Measurements from ENCODE around the gene FBXL13.
"Not testable (repeated sequence)": the region's sequence is repeated elsewhere in the genome, so short reads cannot be mapped to it uniquely, and the experiment has no call there.

The FBXL13 gene

DNA sequence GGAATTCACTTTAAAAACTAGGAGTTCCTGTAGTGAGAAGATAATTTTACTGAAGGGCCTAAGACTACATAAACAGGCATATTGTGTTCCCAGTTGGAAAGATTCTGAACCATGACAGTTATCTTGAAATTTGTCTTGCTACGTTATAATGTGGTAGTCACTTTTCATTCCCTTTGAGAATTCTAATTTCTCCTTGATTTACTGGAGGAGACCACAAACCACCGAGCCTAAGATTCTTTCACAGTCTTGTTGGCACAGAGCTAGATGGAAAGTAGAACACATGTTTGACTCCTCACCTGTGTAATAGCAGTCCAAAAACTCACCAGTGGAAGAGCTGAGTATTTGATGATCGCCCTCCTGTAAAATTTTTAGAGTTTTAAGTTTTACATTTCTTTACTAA, 5.2 kb upstream of the FBXL13 start:
- no peak for DNase-seq (ENCODE audit: low spot score)
- no peak for FAIRE-seq

DNA sequence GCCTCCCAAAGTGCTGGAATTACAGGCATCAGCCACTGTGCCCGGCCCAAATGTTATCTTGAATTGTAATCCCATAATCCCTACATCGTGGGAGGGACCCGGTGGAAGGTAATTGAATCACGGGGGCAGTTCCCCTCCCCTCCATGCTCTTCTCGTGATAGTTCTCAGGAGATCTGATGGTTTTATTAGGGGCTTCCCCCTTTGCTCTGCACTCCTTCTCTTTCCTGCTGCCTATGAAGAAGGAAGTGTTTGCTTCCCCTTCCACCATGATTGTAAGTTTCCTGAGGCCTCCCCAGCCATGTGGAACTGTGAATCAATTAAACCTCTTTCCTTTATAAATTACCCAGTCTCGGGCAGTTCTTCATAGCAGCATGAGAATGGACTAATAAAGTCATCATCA, 3.6 kb upstream of the FBXL13 start:
- FAIRE-seq = not testable (repeated sequence)

DNA sequence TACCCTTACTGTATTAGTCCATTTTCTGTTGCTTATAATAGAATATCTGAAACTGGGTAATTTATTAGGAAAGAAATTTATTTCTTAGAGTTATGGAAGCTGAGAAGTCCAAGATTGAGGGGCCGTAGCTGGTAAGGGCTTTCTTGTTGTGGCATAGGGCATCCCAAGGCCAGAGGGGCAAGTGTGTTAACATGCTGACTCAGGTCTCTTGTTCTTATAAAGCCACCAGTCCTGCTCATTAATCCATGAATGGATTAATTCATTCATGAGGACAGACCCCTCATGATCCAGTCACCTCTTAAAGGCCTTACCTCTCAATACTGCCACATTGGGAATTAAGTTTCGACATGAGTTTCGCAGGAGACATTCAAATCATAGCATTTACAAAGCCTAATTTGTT, 2.7 kb upstream of the FBXL13 start:
- DNase-seq (ENCODE audit: low spot score) = no peak
- FAIRE-seq = no peak

More for the DNA sequence above, 3.6 kb upstream of the FBXL13 start:
- not testable (repeated sequence) for DNase-seq (ENCODE audit: low spot score)

DNA sequence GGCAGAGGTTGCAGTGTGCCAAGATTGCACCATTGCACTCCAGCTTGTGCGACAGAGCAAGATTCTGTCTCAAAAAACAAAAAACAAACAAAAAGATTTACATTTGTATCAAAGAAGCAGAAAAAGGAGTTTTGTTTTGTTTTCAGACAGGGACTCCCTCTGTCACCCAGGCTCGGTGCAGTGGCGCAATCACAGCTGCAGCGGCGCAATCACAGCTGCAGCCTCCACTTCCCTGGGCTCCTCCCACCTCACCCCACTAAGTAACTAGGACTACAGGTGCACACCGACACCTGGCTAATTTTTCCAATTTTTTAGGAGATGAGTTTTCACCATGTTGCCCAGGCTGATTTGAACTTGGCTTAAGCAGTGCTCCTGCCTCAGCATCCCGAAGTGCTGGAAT, 2.2 kb upstream of the FBXL13 start:
- DNase-seq (ENCODE audit: low spot score) (no peak), FAIRE-seq (no peak)

DNA sequence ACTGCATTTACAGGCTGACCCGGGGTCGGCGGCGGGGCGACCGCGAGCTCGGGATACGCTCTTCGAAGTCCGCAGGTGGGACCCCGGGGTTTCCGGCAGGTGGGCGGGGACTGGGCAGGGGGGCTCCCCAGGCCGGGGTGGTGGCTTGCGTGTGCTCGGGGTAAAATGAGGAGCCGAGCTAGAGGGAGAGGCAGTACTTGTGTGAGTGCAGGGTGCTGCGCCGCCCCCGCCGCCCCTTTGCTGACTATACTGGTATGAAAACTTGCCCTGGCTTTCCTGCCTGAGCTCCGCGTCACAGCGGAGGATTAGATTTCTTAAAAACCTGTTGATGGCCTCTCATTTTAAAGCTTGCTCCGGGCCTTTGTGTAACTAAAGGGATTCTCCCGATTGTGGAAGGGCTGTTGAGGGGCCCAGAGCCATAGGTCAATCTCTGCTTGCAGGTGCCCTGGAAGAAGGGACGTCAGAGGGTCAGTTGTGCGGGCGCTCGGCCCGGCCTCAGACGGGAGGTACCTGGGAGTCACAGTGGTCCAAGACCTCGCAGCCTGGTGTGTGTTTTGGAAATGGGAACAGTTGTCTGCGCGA, 832 bp upstream of the FBXL13 start:
- DNase-seq (ENCODE audit: low spot score) = peak; percentile 41
- FAIRE-seq = no peak

DNA sequence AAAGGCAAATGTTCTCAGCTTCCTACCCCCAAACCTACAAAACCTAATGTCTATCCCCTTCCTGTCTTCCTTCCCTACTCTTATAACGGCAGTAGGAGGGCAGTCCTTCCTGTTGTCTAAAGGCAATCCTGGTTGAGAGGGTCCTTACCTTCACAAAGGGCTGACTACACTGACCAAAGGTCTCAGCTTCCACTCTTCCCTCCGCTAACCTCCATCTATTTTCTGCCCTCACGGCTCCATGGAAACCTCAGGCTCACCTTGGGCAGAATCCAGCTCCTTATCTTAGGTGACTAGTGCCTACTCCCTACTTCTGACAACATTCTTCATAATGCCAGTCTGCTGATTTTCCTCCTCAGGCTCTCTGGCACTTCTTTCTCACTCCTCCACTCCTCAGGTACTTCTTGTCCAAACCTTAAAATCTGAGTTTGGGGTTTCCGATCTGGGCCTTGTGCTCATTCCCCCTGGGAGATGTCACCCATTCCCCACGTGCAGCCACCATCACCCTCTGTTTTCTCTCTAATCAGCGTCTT, 542 bp downstream of the FBXL13 start:
- FAIRE-seq (no peak), DNase-seq (ENCODE audit: low spot score) (peak; percentile 46)

DNA sequence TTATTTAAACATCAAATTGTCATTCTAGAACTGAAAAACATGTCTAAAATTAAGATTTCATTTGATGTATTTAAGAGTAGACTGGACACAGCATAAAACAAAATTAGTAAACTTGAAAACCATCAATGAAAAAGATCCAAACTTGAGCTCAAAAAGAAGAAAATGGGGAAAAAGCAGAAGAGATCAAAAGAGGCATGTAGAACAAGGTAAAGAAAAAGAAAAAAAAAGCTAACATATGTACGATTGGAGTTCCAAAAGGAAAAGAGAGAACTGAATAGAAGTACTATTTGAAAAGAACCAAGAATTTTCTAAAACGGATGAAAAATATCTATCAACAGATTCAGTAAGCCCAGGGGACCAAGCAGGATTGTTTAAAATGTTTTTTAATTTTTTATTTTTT, 3.6 kb downstream of the FBXL13 start:
- FAIRE-seq (no peak), DNase-seq (ENCODE audit: low spot score) (no peak)

DNA sequence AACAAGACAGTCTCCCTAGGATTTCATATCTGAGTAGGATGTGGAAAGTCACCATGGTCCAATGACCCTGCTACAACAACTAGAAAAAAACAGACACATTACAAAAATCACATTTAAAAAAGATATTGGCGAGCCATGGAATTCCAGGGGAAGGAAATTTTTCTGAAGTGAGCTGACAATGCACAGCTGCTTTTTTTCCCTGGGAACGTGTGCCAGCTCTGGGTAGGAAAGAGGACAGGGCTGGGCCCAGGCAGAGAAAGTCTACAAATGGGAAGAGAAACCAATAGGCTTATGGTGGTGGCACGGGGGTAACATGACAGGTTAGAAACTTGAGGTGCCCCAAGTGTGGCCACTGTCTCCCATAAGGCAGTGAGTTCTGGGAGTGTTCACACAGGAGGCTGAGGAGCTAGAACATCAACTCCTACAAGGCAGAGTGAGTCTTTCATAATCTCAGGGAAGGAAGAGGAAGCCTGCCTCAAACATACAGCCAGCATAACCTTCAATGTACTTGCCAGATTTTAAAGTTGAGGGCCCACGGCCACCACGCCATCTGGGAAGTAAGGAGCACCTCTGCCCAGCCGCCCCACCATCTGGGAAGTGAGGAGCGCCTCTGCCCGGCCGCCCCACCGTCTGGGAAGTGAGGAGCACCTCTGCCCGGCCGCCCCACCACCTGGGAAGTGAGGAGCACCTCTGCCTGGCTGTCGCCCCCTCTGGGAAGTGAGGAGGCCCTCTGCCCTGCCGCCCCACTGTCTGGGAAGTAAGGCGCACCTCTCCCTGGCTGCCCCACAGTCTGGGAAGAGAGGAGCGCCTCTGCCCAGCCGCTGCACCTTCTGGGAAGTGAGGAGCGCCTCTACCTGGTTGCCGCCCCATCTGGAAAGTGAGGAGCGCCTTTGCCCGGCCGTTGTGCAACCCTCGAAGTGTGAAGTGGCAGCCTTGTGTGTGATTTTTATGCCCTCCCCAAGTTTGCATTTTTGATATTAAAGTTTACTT, 5.9 kb downstream of the FBXL13 start:
- FAIRE-seq (no peak), DNase-seq (ENCODE audit: low spot score) (no peak)

DNA sequence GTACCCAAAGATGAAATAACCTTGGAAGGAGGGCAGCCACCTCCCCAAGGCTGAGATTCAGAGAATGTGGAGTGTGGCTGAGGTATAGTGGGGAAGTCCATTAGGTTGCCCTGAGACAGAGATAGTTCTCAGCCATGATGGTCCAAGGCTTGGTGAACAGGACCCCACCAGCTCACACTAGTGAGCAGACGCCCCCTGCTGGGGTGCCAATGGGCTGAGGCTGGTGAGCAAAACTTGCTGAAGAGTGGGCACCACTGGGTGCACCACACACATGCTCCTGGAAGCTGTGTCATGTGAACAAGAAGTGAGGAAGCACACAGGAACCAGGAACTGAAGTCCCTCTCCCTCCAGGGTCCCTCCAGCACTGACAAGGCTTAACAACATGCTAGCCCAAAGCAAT, 8.9 kb downstream of the FBXL13 start:
- DNase-seq (ENCODE audit: low spot score) (no peak), FAIRE-seq (no peak)

DNA sequence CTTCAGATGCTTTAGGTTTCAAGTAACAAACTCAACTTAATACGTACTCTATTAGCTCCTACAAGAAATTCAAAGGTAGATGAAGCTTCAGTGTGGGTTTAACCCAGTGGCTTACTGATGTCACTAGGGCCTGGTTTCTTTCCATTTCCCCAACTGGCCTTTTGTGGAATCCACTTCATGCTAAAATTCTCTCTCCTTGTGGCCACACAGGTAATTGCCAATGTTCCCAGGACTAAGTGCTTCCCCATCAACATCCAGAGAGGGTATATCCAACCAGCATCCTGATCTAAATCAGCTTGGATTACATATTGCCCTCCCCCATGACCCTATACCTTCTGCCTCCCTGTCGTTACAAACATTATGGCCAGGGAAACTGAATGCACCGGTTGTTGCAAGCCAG, 10.7 kb downstream of the FBXL13 start:
- FAIRE-seq = no peak
- DNase-seq (ENCODE audit: low spot score) = no peak

DNA sequence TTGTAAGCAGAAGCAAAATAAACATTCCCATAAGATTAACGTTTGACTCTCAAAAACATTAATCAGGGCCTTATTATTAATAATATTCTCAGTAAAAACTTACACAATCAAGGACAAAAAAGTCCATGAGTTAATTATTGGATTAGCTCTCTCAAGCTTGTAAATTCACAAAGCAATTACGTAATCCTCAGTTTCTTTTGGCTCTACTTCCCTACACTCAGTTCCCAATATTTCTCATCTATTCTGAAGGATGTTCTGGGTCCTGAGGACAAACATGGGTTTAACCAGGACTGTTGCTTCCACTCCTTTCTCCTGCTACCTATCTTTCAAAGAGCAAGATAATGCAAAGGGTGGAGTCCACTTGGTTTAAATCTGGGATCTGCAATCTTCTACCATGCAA, 15.1 kb downstream of the FBXL13 start:
- DNase-seq (ENCODE audit: low spot score) (no peak), FAIRE-seq (peak; percentile 8)

DNA sequence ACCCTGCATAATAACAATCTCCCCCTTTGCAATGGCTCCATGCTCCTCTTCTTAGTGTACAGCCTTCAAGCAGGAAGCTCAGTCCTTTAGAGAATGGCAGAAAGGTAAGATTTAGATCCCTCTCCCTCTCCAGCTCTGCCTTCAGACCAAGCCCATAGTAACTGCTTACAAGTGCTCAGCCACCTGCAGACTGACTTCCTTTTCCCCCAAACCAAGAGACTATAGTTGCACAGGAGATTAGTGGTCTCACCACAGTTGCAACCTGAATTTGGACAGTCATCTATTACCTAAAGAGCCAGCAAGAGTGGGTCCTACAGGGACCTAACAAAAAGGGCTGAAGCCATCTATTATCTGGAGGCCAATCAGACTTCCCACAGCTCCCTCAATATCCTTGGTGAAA, 16.5 kb downstream of the FBXL13 start:
- FAIRE-seq (no peak), DNase-seq (ENCODE audit: low spot score) (no peak)

DNA sequence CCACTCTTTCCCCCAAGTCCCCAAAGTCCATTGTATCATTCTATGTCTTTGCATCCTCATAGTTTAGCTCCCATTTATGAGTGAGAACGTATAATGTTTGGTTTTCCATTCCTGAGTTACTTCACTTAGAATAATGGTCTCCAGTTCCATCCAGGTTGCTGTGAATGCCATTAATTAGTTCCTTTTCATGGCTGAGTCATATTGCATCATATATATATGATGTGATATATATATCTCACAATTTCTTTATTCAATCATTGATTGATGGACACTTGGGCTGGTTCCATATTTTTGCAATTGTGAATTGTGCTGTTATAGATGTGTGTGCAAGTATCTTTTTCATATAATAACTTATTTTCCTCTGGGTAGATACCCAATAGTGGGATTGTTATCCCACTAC, 18.6 kb downstream of the FBXL13 start:
- not testable (repeated sequence) for FAIRE-seq; DNase-seq (ENCODE audit: low spot score)

DNA sequence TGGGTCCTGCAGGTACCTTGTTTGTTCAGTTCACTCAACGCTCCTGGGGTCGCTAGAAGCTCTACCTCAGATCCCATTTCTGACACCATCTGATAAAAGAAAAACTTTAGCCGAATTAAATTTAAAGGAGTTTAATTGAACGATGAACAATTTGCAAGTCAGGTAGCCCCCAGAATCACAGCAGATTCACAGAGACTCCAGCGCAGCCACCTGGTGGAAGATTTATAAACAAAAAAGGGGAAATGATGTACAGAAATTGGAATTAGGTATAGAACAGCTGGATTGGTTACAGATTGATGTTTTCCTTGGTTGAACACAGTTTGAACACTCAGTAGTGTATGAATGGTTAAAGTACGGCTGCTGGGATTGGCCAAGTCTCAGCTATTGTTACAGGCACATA, 23.1 kb downstream of the FBXL13 start:
- no peak for FAIRE-seq
- no peak for DNase-seq (ENCODE audit: low spot score)

DNA sequence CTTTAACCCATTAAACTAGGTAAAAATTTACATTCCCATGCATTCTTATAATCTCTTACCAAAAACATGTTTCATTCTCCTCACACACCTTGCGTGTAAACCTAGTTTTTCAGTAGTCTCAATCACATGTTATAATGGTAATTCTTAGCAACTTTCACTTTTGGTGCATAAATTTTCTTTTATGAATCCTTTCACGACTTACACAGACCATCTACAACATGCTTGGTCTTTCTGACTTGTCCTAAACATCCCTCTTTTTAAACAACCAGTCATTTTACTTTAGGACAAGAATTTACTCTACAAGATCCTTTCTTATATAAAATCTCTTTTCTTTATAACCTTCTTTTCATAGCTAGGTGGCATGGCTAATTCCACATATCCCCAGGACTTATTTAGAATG, 25.8 kb downstream of the FBXL13 start:
- FAIRE-seq (no peak), DNase-seq (ENCODE audit: low spot score) (no peak)

DNA sequence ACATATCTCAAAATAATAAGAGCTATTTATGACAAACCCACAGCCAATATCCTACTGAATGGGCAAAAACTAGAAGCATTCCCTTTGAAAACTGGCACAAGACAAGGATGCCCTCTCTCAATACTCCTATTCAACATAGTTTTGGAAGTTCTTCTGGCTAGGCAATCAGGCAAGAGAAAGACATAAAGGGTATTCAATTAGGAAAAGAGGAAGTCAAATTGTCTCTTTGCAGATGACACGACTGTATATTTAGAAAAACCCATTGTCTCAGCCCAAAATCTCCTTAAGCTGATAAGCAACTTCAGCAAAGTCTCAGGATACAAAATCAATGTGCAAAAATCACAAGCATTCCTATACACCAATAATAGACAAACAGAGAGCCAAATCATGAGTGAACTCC, 32.8 kb downstream of the FBXL13 start:
- not testable (repeated sequence) for DNase-seq (ENCODE audit: low spot score); FAIRE-seq

DNA sequence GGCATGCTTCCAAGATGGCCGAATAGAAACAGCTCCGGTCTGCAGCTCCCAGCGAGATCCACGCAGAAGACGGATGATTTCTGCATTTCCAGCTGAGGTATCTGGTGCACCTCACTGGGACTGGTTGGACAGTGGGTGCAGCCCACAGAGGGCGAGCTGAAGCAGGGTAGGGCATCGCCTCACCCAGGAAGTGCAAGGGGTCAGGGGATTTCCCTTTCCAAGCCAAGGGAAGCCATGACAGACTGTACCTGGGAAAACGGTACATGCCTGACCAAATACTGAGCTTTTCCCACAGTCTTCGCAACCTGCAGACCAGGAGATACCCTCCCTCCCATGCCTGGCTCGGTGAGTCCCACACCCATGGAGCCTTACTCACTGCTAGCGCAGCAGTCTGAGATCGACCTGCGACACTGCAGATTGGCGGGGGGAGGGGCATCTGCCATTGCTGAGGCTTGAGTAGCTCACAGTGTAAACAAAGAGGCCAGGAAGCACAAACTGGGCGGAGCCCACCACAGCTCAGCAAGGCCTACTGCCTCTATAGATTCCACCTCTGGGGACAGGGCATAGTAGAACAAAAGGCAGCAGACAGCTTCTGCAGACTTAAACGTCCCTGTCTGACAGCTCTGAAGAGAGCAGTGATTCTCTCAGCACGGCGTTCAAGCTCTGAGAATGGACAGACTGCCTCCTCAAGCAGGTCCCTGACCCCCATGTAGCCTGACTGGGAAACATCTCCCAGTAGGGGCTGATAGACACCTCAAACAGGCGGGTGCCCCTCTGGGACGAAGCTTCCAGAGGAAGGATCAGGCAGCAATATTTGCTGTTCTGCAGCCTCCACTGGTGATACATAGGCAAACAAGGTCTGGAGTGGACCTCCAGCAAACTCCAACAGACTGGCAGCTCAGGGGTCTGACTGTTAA, 36.5 kb downstream of the FBXL13 start:
- not testable (repeated sequence) for FAIRE-seq; DNase-seq (ENCODE audit: low spot score)

DNA sequence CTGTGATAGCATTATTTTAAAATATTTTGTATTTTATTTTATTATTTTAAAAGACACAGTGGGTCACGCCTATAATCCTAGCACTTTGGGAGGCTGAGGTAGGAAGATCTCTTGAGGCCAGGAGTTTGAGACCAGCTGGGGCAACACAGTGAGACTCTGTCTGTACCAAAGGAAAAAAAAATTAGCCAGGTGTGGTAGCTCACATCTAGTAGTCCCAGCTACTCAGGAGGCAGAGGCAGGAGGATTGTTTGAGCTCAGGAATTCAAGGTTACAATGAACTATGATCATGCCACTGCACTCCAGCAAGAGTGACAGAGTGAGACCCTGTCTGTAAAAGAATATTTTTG, 37.1 kb downstream of the FBXL13 start:
- DNase-seq (ENCODE audit: low spot score) (no peak), FAIRE-seq (no peak)

DNA sequence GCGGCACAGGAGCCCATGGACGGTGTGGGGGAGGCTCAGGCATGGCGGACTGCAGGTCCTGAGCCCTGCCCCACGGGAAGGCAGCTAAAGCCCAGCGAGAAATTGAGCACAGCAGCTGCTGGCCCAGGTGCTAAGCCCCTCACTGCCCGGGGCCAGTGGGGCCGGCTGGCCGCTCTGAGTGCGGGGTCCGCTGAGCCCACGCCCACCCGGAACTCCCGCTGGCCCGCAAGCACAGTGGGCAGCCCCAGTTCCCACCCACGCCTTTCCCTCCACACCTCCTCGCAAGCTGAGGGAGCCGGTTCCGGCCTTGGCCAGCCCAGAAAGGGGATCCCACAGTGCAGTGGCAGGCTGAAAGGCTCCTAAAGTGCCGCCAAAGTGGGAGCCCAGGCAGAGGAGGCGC, 40.3 kb downstream of the FBXL13 start:
- not testable (repeated sequence) for DNase-seq (ENCODE audit: low spot score); FAIRE-seq

DNA sequence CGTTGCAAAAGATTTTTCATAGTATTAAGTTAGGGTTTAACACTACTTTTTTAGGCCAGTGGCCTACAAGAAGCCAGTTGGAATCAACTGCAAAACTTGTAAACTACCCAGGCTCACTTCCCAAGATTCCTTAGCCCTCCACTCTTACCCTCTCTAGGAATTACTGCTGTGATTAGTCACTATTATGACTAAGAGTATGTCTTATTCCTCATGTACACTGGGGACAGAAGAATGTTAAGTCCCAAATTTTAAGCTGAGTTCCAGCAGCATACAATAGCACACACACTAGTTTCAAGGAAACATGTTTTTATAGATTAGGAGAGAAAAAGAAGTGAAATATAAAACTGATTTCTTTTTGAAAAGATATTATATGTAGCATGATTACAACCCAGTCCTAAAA, 42.8 kb downstream of the FBXL13 start:
- no peak for DNase-seq (ENCODE audit: low spot score)
- peak; percentile 14 for FAIRE-seq

DNA sequence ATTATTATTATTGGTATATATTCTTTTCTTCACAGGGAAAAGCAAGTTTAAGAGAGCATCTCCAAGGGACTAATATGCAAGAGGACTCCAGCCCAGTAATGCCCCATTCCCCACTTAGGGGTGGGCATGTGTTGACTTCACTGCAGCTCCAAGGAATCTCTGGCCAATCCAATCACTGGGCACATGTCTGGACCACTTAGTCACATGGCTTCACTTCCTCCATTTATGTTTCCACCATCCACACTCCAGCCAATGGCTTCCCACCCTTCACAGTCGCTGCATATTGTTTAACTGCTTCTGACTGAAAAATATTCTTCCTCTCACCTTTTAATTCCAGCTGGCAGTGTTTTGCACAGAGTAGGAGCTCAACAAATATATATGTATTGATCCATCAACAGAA, 43.6 kb downstream of the FBXL13 start:
- no peak for FAIRE-seq
- no peak for DNase-seq (ENCODE audit: low spot score)

DNA sequence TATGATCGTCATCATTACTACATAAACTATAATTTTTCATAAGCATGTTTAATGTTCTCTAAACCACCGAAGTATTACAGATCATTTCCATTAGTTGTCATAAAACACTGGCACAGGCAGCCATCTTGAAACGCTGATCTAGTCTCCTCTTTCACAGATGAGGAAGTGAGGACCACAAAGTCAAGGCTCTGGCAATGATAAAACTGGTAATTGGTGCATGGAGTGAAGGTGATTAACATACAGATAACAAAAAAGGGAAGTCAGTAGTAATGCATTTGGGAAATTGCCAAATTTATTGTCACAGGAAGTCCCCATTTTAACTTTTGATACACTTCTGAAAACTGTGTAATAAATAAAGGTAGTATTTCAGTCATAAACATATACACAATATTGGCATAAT, 49.3 kb downstream of the FBXL13 start:
- no peak for DNase-seq (ENCODE audit: low spot score)
- no peak for FAIRE-seq

Measured in RCC 7860 (cell line).